HG02870 (cell line): Measurements from ENCODE around the gene MLLT10.

Experiments used
- ATAC-seq: cut with Tn5 transposase; IDR thresholded peaks from one replicate; pipeline ENCODE4 v1.9.1; 2021; ENCODE audit warnings: mild to moderate bottlenecking, moderate library complexity; ENCODE audit not compliant: unreplicated experiment

Gene MLLT10

GRCh38 chr10:21516242-21517131, 17.5 kb upstream of the MLLT10 start:
- ATAC-seq, result peak; percentile 50

DNA sequence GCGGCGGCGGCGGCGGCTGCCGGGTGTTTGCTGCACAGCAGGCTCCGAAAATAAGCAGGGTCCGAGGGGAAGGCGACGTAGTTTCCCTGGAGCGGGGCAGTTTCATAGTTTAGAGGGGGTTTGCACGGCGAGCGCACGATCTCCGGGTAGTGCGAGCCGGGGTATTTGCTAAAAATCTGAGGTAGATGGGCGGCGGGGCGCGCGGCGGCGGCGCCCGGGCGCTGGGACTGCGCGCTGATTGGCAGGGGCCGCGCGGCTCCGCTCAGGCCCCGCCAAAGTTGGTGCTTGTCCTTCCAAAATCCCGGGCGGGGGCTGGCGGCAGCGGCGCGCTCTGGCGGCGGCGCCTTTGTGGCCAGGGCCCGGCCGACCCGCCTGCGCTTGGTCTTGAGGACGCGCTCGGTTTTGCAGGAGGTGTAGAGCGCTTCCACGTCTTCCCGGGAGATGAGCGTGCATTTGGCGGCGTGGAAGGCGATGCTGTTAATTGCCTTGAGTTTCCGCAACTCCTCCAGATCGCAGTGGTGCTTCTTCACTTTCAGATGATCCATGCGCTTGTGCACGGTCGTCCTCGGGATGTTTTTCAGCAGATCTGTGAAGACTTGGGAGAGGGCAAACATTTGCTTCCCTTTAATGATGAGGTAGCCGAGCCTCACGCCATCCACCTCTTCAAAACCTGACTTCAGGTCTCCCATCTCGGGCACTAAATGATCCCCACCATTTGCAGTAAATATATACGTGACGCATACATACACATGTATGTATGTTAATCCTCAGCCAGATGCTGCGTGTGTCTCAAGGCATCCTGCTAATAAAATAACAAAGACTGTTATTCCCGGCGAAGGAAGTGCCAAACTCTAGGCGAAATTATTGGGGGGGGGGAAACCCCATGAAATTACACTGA, 16.6 kb upstream of the MLLT10 start:
- peak; percentile 46 for ATAC-seq

DNA sequence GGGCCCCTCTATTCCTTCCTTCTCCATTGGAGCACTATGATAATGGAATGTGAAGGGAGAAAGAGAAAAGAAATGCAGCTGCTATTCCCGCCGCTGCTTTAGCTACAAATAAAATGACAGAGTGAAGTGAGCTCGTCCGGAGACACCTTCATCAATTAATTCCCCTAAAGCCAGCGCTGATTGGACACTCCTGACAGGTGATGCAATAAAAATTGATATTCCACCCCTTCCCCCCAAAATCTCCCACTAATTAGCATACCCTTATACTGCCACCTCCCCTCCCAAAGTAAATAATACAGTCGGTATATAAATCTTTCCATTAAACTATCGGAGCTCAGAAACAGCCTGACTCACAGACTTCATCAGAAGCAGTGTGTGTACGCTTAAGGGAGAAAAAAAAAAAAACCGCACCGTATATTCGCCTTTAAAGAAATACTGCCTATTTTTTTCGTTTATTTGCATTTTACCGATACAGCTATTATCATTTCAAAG, 15.8 kb upstream of the MLLT10 start:
- ATAC-seq, result no peak

DNA sequence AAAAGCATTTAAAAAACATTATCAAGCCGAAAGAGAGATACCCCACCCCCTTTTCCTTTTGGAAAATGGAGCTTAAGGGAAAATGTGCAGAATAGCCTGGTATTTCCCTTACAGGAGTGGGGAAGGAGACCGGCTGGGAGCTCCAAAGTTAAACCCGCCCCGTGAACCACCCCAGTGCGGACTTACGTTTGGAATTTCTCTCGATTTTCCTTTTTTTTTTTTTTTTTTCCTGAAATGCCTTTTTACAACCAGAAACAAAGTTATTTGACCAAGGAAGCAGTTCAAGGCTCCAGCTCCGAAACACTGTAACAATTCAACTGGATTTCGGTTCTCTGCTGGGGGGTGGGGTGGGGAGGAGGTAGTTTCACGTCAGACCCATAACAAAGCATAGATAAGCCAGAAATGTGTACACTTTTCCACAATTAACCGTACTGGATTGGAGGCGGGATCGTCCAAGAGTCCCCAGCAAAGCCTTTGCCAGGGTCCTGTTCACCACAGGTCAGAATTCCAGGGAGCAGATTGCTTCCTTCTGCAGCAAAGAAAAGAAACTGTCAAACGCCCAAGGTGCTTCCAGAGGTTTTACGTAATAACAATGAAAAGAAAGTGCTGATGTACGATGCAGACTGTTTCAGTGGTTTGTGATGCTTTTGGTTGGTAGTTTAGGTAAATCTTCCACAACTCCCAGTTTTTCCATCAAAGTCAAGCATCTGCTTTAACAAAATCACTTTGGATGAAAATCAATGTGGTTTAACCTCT, 15.2 kb upstream of the MLLT10 start:
- no peak for ATAC-seq

DNA sequence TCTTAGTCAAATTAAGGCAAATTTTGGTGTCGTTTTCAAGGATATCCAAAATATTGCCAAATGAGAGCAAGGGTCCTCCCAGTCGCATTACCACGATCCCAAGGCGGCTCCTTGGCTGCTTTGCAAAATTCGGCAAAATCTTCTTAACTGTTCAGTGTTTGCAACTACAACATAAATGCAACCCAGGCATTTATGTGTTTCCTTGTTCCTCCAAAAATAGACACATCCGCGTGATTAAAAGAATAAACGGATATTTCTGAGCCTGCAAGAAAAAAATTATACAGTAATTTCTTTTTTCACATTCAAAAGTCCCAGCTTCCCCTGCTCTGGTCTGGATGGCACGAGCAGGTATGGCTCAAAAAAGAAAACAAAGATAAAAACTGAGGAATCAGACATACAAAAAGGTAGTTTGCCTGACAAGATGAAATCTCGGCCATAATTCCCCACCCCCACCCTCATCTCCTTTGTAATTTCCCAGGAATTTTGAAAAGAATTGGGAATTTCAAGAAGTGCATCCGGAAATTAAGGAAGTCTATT, 14.6 kb upstream of the MLLT10 start:
- no peak for ATAC-seq

- ATAC-seq, result no peak
Observed at GRCh38 chr10:21519941-21520436, 14.0 kb upstream of the MLLT10 start.

GRCh38 chr10:21520509-21520908, 13.5 kb upstream of the MLLT10 start:
- ATAC-seq, result no peak

DNA sequence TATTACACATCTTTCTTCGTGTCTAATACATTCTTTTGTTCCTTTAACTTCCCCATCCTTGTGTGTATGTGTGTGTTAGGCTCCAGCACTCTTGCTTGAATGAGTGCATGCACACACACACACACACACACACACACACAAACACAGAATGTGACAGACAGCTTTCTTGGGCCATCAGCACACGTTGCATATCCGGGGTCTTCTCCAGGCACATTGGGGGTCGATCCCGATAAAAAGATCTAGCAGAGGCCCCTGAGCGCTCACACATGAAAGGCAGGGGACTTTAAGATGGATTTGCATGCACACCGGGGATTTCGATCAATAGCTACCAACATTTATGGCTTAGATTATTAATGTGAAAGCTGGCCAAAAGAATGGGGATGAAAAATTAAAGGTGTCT, 13.1 kb upstream of the MLLT10 start:
- no peak for ATAC-seq

- ATAC-seq, result no peak
Observed at GRCh38 chr10:21521751-21522533, 12.1 kb upstream of the MLLT10 start.

- ATAC-seq, result no peak
Observed at GRCh38 chr10:21522631-21523406, 11.2 kb upstream of the MLLT10 start.

DNA sequence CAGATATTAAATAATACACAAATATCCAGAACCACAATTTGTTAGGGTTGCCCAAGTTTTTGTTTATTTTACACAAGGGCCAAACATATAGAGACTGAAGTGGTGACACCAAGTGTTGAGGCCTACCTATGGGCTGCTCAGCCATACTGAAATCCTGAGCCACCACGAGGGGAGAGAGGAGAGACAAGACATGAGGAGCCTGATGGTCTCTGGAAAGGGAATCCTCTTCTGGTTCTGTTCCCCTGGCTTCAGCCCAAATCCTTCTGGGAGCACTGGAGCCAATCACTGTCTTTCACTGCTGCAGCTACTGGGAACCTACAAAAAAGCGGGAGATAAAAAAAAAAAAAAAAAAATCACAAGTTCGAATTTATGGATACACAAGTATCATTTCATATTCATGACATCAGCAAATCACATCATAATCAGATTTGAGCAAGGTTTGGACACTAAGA, 10.4 kb upstream of the MLLT10 start:
- ATAC-seq, result no peak

DNA sequence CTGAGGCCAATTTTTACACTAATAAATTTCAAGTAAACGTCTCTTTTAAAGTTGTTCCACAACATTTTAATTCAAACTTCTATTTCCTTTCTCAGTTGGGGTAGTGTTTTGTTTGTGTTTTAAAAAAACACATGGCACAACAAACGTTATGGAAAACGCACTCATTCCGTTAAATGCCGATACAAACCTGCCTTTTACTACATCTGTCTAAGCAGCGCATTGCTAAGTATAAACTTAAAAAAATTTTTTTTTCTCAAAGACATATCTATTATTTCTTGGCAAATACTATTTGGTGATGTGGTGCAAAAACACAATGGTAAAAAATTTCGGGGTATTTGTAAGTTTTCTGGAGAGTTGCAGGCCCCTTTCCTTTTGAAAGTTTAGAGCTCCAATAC, 9.9 kb upstream of the MLLT10 start:
- ATAC-seq, result no peak

DNA sequence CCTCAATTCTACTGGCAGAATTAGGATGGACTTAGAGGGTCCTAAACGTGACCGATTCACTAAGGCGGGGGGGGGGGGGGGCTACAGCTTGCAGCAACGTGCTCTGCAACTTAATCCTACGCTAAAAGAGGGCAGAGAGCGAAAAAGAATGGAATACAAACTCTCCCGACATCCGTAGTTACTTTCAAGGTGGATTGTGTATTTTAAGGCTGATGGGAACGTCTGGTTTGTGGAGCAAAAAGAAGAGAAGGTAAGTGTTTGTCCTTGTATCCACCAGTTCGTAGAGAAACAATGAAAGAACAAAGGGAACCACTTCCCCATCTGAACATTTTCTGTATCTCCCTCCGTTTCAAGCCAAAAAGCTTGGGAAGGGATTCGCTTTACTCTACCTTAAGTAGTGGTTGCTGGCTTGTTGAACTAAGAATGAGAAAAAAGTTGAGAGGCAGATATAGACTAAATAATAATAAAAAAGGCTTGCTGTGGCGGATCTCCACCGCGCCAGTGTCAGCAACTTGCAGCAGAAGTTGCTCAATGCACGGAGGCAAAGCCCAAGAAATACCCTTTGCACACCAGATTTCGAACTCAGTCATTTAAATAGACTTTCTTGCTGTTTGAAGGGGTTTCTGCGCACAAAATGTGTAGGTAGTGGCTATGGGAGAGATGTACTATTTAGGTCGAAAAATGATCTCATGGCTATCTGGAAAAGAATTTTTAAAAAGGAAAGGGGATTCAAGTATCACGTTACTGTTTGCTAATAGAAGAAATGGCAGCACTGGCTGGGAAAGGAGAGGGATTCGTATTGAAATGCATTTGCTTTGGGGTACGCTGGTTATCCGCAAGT, 9.3 kb upstream of the MLLT10 start:
- ATAC-seq, result no peak

GRCh38 chr10:21525367-21526187, 8.5 kb upstream of the MLLT10 start, which contains the start of gene SKIDA1:
Gene SKIDA1 (minus strand): TSS chr10:21525682. CDS start chr10:21517822, 7,860 bp downstream.
- ATAC-seq, result peak; percentile 36

GRCh38 chr10:21526188-21526859, 7.7 kb upstream of the MLLT10 start:
- ATAC-seq, result peak; percentile 30

- ATAC-seq, result no peak
Observed at GRCh38 chr10:21526860-21527597, 7.0 kb upstream of the MLLT10 start.
